Measurements from ENCODE around the gene B4GAT1.
A peak's percentile ranks its signal among the peaks of the same experiment; 100 is the strongest.
"Not testable (repeated sequence)": the region's sequence is repeated elsewhere in the genome, so short reads cannot be mapped to it uniquely, and the experiment has no call there.

B4GAT1 gene

DNA sequence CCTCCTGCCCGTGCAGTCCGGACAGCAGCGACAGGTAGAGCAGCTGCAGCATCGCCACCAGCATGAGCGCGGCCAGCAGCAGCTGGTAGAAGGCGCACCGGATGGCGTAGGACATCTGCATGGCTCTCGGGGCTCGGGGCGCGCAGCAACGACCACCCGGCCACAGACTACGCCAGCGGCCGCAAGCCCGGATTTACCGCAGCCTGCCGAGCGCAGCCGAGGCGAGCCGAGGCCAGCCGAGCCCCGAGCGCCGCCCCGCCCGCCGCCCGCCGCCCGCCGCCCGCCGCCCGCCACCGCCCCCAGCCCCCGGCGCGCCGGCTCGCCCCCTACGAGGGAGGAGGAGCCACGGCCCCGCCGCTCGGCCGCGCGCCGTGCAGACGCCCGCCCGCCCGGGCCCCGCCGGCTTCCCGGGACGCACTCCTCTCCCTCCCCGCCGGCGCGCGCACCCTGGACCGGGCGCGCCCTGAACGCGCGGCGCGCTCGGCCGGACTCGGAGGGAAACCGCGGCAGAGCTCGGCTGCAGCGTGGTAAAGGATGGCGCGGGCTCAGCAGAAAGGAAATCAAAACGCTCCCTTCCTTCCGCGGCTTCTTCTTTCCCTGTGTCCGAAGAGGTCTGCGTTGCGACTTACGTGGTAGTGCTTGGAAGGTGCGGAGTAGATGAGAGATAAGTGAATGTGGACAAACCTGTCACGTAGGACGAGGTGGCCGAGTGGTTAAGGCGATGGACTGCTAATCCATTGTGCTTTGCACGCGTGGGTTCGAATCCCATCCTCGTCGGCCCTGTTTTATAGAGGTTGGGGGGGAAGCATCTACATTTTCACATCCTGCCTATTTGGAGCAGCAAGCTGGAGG is at the start of gene B4GAT1:
B4GAT1 (minus strand) TSS at position 205 of the 852 bp plus-strand sequence; CDS start at position 121, 84 bp downstream.
- H3K36me3 Mint-ChIP-seq (ENCODE audit: low read depth): peaks cover 19% of the 10 kb centered on the region
- H3K4me1 Mint-ChIP-seq (ENCODE audit: low read depth): peaks cover 43% of the 10 kb centered on the region
- peak within 1 kb of the TSS; percentile 53 for H3K27ac Mint-ChIP-seq
- H3K27me3 Mint-ChIP-seq: peaks cover 24% of the 10 kb centered on the region
- intact Hi-C loops (cut with micrococcal nuclease): no loop called here
- H3K4me3 Mint-ChIP-seq: peak within 1 kb of the TSS; percentile 81
- H3K9me3 Mint-ChIP-seq: no peaks in the 10 kb centered on the region

DNA sequence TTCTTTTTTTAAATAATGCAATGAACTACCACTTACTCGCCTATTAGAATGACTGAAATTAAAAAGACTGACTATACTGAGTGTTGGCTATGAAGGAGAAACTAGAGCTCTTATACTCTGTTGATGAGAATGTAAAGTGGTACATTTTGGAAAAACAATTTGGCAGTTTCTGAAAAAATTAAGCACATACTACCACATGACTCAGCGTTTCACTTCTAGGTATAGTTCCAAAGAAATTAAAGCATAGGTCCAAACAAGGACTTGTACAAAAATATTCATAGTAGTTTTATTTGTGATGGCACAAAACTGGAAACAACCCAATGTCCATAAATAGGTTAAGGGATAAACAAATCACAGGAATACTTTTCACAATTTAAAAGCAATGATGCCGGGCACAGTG is 46.5 kb upstream of the B4GAT1 start:
- intact Hi-C loops (cut with micrococcal nuclease): no loop called here

DNA sequence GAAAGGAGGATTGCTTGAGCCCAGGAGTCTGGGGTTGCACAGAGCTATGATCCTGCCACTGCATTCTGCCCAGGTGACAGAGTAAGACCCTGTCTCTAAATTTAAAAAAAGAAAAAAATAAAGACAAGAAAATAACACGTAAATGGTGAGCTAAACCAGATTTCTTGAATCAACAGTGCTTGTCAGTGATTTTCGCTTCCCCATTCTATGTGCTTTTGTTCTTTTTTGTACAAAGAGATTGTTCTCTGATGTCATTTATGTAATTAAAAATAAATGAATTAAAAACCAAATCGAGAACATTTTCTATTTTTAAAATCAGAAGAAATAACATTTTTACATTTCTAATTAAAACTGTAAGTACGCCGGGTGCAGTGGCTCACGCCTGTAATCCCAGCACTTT is 43.9 kb upstream of the B4GAT1 start:
- H3K27ac Mint-ChIP-seq: no peak overlapping the region
- H3K27me3 Mint-ChIP-seq: peaks cover 24% of the 10 kb centered on the region
- H3K36me3 Mint-ChIP-seq (ENCODE audit: low read depth): no peaks in the 10 kb centered on the region
- no peak overlapping the region for H3K4me3 Mint-ChIP-seq
- no peaks in the 10 kb centered on the region for H3K9me3 Mint-ChIP-seq
- intact Hi-C loops (cut with micrococcal nuclease): no loop called here
- H3K4me1 Mint-ChIP-seq (ENCODE audit: low read depth): no peaks in the 10 kb centered on the region

More for the DNA sequence above, 46.5 kb upstream of the B4GAT1 start:
- Mint-ChIP-seq H3K36me3 (ENCODE audit: low read depth) (no peaks in the 10 kb centered on the region), H3K4me3 (no peak overlapping the region), H3K27me3 (peaks cover 30% of the 10 kb centered on the region), H3K9me3 (no peaks in the 10 kb centered on the region), H3K4me1 (ENCODE audit: low read depth) (no peaks in the 10 kb centered on the region), H3K27ac (no peak overlapping the region)

- H3K36me3 Mint-ChIP-seq (ENCODE audit: low read depth): no peaks in the 10 kb centered on the region
- no peak overlapping the region for H3K27ac Mint-ChIP-seq
- H3K27me3 Mint-ChIP-seq: peaks cover 18% of the 10 kb centered on the region
- intact Hi-C loops (cut with micrococcal nuclease): loop anchor here (2.0 kb wide), 1 partner anchor 78 kb away; no protein-coding TSS in a partner anchor
- H3K4me3 Mint-ChIP-seq: no peak overlapping the region
- no peaks in the 10 kb centered on the region for H3K4me1 Mint-ChIP-seq (ENCODE audit: low read depth)
- no peaks in the 10 kb centered on the region for H3K9me3 Mint-ChIP-seq
Observed at GRCh38 chr11:66388780-66389386, 41.5 kb upstream of the B4GAT1 start.

- H3K4me1 Mint-ChIP-seq (ENCODE audit: low read depth): no peaks in the 10 kb centered on the region
- no peaks in the 10 kb centered on the region for H3K9me3 Mint-ChIP-seq
- peak overlapping the region; percentile 9 for H3K4me3 Mint-ChIP-seq
- H3K27me3 Mint-ChIP-seq: peaks cover 12% of the 10 kb centered on the region
- intact Hi-C loops (cut with micrococcal nuclease): no loop called here
- H3K36me3 Mint-ChIP-seq (ENCODE audit: low read depth): no peaks in the 10 kb centered on the region
- H3K27ac Mint-ChIP-seq: no peak overlapping the region
Observed at GRCh38 chr11:66386171-66387069, 39.0 kb upstream of the B4GAT1 start.

GRCh38 chr11:66384316-66384715 is 36.9 kb upstream of the B4GAT1 start:
- H3K27ac Mint-ChIP-seq; H3K9me3 Mint-ChIP-seq; H3K36me3 Mint-ChIP-seq (ENCODE audit: low read depth); H3K27me3 Mint-ChIP-seq; H3K4me3 Mint-ChIP-seq; H3K4me1 Mint-ChIP-seq (ENCODE audit: low read depth); intact Hi-C loops (cut with micrococcal nuclease): not testable (repeated sequence)

GRCh38 chr11:66380264-66380663 is 32.8 kb upstream of the B4GAT1 start:
- intact Hi-C loops (cut with micrococcal nuclease); H3K27me3 Mint-ChIP-seq; H3K36me3 Mint-ChIP-seq (ENCODE audit: low read depth); H3K4me1 Mint-ChIP-seq (ENCODE audit: low read depth); H3K9me3 Mint-ChIP-seq; H3K27ac Mint-ChIP-seq; H3K4me3 Mint-ChIP-seq: not testable (repeated sequence)

- H3K4me3 Mint-ChIP-seq; H3K9me3 Mint-ChIP-seq; H3K36me3 Mint-ChIP-seq (ENCODE audit: low read depth); intact Hi-C loops (cut with micrococcal nuclease); H3K27ac Mint-ChIP-seq; H3K4me1 Mint-ChIP-seq (ENCODE audit: low read depth): not testable (repeated sequence)
- peaks cover 48% of the 10 kb centered on the region for H3K27me3 Mint-ChIP-seq
Observed at GRCh38 chr11:66373690-66374287, 26.4 kb upstream of the B4GAT1 start.

GRCh38 chr11:66373265-66373664 is 25.8 kb upstream of the B4GAT1 start:
- Mint-ChIP-seq H3K27ac (no peak overlapping the region), H3K4me1 (ENCODE audit: low read depth) (peaks cover 5% of the 10 kb centered on the region), H3K36me3 (ENCODE audit: low read depth) (no peaks in the 10 kb centered on the region), H3K27me3 (peaks cover 48% of the 10 kb centered on the region), H3K4me3 (no peak overlapping the region), H3K9me3 (no peaks in the 10 kb centered on the region)
- intact Hi-C loops (cut with micrococcal nuclease): no loop called here

DNA sequence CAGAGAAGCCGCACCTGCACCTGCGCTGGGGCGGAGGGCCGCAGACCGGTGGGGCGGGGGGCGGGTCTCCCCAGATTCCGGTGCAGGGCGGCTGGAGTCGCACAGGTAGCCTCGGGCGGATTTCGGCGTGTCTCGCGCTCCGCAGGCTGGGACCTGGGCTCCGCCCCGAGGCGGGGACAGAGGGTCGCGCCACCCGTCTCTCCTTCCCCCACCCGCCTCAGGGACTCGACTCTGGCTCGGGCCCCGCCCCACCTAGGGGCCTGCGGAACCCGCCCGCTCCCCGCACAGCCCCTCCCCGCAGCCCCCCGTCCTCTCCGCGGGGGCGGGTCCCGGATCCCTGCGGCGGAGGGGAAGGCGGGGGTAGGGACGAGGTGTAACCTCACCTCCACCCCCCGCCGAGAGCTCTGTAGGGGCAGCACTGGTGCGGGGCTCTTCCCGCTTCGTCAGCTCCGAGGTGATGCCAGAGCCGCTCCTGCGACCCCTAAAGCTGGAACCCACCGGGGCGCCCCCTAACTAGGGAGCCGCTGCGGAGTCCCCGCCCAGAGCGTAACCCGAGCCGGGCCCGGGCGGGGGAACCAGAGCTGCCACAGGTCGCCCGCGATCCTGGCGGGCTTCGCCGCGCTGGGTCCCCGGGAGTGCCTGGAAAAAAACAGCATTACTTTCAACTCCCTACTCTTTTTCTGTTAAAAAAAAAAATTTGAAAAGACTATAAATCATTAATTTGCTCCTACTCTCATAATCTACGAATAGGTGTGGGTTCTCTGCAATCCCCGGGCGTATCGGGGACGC is 24.4 kb upstream of the B4GAT1 start, which contains the start of gene SLC29A2:
SLC29A2 (minus strand) TSS at position 134 of the 789 bp plus-strand sequence. CDS start 169 bp downstream, outside the sequence.
- Mint-ChIP-seq H3K27ac (peak within 1 kb of the TSS; percentile 63), H3K9me3 (no peaks in the 10 kb centered on the region), H3K4me1 (ENCODE audit: low read depth) (peaks cover 5% of the 10 kb centered on the region), H3K4me3 (peak within 1 kb of the TSS; percentile 73), H3K36me3 (ENCODE audit: low read depth) (no peaks in the 10 kb centered on the region), H3K27me3 (peaks cover 41% of the 10 kb centered on the region)
- intact Hi-C loops (cut with micrococcal nuclease): no loop called here

DNA sequence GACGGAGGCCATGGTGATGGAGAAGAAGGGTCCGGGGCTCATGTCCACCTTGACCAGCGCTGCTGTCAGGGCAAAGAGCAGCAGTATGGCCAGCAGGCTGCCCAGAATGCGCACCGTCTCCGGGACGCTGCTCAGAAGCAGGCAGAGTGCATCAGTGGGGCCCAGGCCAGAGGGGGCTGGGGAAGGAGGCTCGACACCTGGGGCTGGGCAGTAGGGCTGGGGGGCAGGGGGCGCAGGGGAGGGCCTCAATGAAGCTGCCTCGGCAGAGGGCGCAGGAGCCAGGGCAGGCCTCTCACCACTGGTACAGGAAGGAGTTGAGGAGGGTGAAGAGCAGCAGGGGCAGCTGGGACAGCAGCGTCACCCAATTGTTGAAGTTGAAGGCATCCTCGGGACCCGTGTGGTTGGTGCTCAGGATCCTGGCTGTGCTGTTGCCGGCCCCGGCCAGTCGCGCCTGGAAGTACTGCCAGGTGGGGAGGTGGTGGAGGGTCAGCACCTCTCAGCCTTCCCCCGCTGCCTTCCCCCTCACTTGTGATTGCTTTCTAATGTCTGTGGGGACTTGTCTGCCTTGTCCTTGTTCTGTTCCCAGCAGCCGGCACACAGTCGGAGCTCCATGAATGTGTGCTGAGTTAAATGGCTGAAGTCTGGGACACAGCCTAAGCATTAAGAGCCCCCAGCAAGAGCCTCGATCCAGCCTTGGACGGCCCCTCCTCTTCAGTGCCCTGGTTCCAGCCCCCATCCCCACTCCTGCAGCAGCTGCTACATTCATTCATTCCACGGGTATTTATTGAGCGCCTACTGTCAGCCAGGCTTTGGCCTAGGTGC is 21.9 kb upstream of the B4GAT1 start:
- H3K4me3 Mint-ChIP-seq: no peak overlapping the region
- H3K36me3 Mint-ChIP-seq (ENCODE audit: low read depth): no peaks in the 10 kb centered on the region
- peaks cover 41% of the 10 kb centered on the region for H3K27me3 Mint-ChIP-seq

GRCh38 chr11:66368484-66368883 is 21.1 kb upstream of the B4GAT1 start:
- Mint-ChIP-seq H3K36me3 (ENCODE audit: low read depth) (no peaks in the 10 kb centered on the region), H3K9me3 (no peaks in the 10 kb centered on the region), H3K4me1 (ENCODE audit: low read depth) (peaks cover 5% of the 10 kb centered on the region), H3K27ac (no peak overlapping the region), H3K27me3 (peaks cover 37% of the 10 kb centered on the region), H3K4me3 (no peak overlapping the region)
- intact Hi-C loops (cut with micrococcal nuclease): no loop called here

More for the DNA sequence above, 21.9 kb upstream of the B4GAT1 start:
- Mint-ChIP-seq H3K4me1 (ENCODE audit: low read depth) (peaks cover 5% of the 10 kb centered on the region), H3K9me3 (no peaks in the 10 kb centered on the region), H3K27ac (no peak overlapping the region)
- intact Hi-C loops (cut with micrococcal nuclease): no loop called here

Data from dendritic cell treated with granulocyte-macrophage colony-stimulating factor and Interleukin-4, amounts not matched to agents 40 ng/mL and 50 ng/mL, for 4 days (primary cell).